Umbilical cord (tissue), 2 donors: ENCODE measurements around the gene ATP2B2. TPM values are rescaled to one million over a fixed set of nuclear protein-coding genes. Genes with fewer than 3 reads are reported as not detected.

Experiments used
- DNase-seq: peaks from one replicate; pipeline ENCODE4 v3.0.0-alpha.2; 2015; ENCODE audit warnings: low spot score
- total RNA-seq: library from RNA; depleted of rRNA; stranded (reverse); fragments of >200 nt; gene quantifications from one replicate; pipeline ENCODE4 v1.2.3, GENCODE V29; 2014; ENCODE audit warnings: low replicate concordance; ENCODE audit not compliant: insufficient read depth

ATP2B2 gene
- total RNA-seq, 1 donor from 2014 or later: 1.4 TPM

- DNase-seq: no peak
Observed at GRCh38 chr3:10345911-10346310, 159.5 kb downstream of the ATP2B2 start.

DNA sequence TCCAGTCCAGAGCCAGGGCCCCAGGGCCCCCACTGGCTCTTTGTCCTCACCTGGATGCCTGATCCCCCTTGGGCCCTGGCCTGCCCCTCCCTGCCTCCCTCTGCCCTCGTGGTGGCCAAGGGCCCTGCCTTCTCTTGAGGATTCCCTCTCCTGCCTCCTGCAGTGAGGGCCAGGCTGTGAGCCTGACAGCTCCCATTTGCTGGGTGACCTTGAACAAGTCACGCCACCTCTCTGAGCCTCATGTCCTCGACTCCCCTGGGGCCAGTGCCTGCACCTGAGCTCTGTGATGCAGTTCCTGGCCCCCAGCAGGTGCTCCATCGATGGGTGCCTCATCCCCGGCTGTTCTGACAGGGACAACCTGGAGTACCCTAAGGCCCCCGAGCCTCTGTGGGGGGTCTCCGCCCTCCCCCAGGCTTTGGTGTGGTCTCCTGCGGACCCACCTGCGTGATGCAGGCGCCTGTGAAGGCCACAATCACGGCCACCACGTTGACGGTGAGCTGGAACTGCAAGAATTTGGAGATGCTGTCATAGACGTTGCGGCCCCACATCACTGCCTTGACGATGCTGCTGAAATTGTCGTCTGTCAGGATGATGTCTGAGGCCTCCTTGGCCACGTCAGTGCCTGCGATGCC, 160.3 kb downstream of the ATP2B2 start:
- DNase-seq: no peak

GRCh38 chr3:10344147-10344943, 161.0 kb downstream of the ATP2B2 start:
- DNase-seq: peak; percentile 23

- no peak for DNase-seq
Observed at GRCh38 chr3:10343526-10343925, 161.9 kb downstream of the ATP2B2 start.

GRCh38 chr3:10342781-10343180, 162.6 kb downstream of the ATP2B2 start:
- DNase-seq: no peak

DNA sequence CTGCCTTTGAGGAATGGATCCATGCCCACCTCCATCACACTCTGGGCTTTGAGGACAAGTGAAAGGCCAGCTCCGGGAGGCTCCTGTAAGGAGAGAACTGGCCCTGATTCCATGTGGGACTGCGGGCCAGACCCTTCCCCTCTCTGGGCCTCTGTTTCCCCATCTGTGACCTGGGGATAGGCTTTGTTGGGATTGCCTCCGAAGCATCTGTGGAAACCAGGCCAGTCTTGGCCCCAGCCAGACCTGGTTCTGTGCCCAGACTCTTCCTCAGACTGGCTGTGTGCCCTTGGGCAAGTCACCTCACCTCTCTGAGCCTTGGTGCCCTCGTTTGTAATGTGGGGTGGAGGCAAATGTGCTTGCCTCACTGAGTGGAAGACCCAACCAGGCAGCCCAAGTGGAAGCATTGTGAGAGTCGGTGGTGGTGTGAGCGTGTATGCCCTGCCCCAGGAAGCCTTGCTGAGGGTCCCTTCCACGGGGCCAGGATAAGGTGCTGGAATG, 163.4 kb downstream of the ATP2B2 start:
- DNase-seq: no peak

- no peak for DNase-seq
Observed at GRCh38 chr3:10340476-10340875, 164.9 kb downstream of the ATP2B2 start.

- DNase-seq: no peak
Observed at GRCh38 chr3:10340046-10340445, 165.3 kb downstream of the ATP2B2 start.

DNA sequence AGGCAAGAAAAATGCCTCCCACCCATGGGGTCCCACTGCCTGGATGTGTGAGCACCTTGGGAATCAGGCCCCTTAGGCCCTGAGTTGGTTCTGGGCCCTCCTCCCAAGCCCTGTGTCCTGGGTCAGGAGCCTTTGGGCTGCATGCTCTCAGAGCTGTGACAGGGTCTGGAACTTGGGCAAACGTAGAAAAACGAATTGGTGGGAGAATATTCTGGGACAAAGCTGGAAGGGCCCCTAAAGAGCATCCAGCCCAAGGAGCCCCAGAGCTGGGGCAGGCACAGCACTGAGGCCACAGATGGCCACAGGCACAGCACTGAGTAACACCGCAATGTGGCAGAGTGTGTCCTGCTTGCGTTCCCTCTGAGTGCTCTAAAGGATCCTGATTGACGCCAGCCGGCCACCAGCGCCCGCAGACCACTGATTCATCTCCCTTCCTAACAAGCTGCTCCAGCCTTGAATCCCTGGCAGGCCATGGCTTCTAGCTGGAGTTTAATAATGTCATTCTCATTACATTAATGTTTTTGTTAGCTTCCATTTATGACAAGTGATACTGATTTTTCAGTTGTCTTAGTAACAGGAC, 165.9 kb downstream of the ATP2B2 start:
- DNase-seq: no peak

- no peak for DNase-seq
Observed at GRCh38 chr3:10338591-10339353, 166.6 kb downstream of the ATP2B2 start.

GRCh38 chr3:10338164-10338470, 167.3 kb downstream of the ATP2B2 start:
- DNase-seq: no peak

DNA sequence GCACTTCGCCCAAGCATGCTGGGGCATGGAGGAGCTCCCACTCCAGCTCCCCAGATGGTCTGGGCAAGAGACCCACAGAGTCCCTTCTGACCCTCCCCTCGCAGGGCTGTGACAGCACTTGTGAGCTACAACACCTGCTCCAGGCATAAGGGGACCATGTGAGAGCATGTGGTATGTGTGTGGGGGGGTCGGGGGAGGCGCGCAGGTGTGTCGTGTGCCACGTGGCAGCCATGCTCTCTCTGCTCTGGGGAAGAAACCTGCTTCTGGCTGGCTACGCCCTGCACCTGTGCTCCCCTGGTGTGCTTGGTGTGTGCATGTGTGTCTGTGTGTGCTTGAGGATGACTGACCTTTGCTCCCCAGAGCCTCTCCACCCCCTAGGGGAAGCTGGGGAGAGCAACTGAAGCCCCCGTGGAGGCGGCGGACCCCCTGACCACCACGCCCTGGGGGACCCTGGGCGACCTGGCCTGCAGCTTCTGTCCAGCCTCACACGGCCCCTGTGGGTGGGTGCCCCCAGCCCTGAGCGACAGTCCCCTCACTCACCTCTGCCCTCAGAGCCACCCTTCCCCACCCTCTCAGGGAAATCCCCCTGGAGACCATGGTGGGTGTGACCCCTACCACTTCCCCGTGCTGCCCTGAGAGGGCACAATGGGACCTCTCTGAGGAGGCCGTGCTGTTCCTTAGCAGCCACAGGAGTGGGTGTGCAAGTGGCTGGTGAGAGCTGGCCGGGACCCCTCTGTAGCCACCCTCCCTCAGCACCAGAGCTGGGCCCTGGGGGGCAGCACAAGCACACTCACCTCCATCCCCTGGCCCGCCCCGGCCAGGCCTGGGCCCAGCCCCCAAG, 167.8 kb downstream of the ATP2B2 start:
- no peak for DNase-seq

GRCh38 chr3:10336761-10337160, 168.6 kb downstream of the ATP2B2 start:
- DNase-seq: no peak

DNA sequence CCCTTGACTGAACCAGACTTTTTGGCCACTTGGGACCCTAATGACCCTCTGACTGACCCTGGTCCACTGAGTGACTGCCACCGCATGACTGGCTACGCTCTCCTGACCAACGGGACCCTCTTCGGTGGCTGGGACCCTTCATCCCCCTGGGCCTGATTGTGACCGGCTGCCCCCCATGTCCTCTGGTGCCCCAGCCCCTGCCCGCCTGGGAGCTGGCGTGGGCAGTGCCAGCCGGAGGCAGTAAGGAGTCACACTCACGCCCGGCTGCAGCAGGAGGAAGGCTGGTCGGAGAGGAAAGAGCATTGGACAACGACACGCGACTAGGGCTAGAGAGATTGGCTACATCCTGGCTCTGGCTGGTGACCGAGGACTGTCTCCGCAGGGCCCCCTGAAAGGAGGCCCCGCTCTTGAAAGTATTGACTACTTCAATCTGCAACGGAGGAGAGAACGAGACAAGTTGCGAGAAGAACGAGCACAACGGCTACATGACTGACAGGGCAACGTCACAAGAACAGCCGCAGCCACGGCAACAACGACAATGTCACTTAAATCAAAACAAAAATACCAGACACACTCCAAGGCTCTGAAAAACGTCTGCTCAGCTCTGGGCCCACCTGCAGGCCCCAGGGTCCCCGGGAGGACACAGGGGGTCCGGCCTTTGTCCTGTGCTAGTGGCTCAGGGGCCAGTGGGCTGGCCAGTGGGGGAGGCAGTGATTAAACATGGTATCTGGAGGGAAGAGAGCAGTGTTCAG, 169.3 kb downstream of the ATP2B2 start:
- DNase-seq: no peak

DNA sequence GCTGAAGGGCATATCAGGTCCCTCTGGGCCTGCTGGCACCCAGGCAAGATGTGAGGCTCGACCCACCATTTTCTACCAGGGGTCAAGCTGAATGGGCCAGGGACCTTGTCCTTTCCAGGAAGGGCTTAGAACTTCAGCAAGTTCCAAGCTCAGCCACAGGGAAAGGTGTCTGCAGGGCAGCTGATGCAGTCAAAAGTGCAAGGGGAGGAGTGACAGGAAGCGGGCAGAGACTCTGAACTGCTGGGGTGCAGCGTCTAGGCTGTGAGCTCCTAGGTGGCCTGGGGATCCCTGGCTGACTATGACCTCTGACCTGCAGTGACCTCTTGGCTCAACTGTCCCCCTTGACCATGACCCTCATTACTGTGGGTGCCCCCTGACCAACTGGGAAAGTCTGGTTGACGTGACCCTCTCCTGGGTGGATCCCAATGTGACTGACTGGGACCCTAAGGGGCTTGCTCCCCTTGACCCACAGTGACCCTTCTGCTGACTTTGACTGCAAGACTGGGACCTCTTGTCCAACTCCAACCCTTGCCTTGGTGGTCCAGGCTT, 170.1 kb downstream of the ATP2B2 start:
- DNase-seq: no peak

- DNase-seq: no peak
Observed at GRCh38 chr3:10334459-10334858, 170.9 kb downstream of the ATP2B2 start.

- DNase-seq: no peak
Observed at GRCh38 chr3:10334042-10334441, 171.3 kb downstream of the ATP2B2 start.

DNA sequence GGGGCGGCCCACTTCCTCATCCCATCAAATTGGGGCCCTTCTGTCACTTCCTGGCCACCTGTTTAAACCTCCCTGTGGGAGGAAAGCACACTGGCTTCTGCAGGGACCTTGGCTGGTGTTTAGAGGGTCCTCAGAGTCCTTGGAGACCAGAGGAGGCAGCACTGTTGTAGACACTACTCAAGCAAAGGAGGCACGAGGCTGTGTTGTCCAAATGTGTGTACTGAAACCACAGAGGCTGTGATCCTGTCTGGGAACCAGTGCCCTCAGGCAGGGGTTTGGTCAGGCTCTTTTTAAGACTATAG, 172.1 kb downstream of the ATP2B2 start:
- no peak for DNase-seq

DNA sequence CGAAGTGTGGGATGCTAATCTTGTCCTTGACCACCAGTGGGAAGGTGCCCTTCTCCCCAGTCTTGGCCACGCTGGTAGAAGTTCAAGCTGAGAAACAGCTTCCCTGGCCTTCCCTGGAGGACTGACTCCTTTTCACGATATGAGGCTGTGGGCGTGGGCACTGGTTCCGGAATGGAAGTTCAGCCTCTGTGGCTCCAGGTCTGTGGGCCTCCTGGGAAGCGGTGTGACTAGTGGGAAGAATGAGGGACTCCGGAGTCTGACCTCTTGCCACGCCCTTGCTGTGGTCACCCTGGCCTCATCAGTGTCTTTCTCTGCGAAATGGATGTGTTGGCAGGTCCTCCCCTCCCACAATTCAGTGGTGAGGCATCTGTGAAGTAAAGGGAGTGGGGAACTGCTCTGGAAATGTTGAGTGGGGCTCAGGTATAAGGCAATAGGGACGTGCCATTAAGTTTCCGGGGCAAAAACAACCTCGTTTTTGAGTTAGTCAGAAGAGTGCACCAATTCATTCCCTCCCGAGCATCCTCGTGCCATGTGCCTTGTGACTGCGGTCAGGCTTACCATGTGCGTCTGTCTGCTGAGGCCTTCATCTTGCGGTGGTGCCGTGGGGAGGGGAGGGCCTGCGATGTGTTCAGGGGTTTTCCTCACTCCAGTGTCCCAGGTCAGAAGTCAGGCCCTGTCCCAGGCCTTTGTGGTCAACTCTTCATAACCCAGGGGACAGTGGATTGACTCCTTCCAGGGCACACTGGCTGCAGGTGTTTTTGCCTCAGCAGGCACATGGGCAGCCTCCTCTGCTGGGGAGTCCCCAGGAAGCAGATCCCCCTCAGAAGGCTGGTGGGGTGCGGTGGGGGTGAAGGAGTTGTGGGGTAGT, 172.7 kb downstream of the ATP2B2 start:
- no peak for DNase-seq
